ENCODE measurements around the gene ZC3H13.

ZC3H13 gene

GRCh38 chr13:46052319-46053161, at the start of gene ZC3H13:
Gene ZC3H13 (minus strand): TSS chr13:46052746. CDS start chr13:46045507, 7,239 bp downstream.
- Histone ChIP-seq H3K4me1 (ENCODE audit: control insufficient read depth, insufficient read depth, low read length) (peaks cover 3% of the 10 kb centered on the region), H3K27me3 (ENCODE audit: control insufficient read depth, insufficient read depth, low read length) (no peaks in the 10 kb centered on the region), H3K9ac (ENCODE audit: low read length) (peak within 1 kb of the TSS; percentile 92), H3K9me3 (ENCODE audit: control insufficient read depth, low read length) (no peaks in the 10 kb centered on the region), H3K4me3 (ENCODE audit: low read length) (peak within 1 kb of the TSS; percentile 53), H3K36me3 (ENCODE audit: control insufficient read depth, insufficient read depth, low read length) (no peaks in the 10 kb centered on the region)

GRCh38 chr13:46102255-46102605, 49.7 kb upstream of the ZC3H13 start:
- no peak overlapping the region for H3K4me3 ChIP-seq (ENCODE audit: low read length)
- no peak overlapping the region for H3K9ac ChIP-seq (ENCODE audit: low read length)
- H3K36me3 ChIP-seq (ENCODE audit: control insufficient read depth, insufficient read depth, low read length) = no peaks in the 10 kb centered on the region
- H3K27me3 ChIP-seq (ENCODE audit: control insufficient read depth, insufficient read depth, low read length) = no peaks in the 10 kb centered on the region
- no peaks in the 10 kb centered on the region for H3K4me1 ChIP-seq (ENCODE audit: control insufficient read depth, insufficient read depth, low read length)
- no peaks in the 10 kb centered on the region for H3K9me3 ChIP-seq (ENCODE audit: control insufficient read depth, low read length)

- Histone ChIP-seq H3K4me1 (ENCODE audit: control insufficient read depth, insufficient read depth, low read length) (no peaks in the 10 kb centered on the region), H3K4me3 (ENCODE audit: low read length) (no peak overlapping the region), H3K9ac (ENCODE audit: low read length) (no peak overlapping the region), H3K27me3 (ENCODE audit: control insufficient read depth, insufficient read depth, low read length) (no peaks in the 10 kb centered on the region), H3K9me3 (ENCODE audit: control insufficient read depth, low read length) (no peaks in the 10 kb centered on the region), H3K36me3 (ENCODE audit: control insufficient read depth, insufficient read depth, low read length) (no peaks in the 10 kb centered on the region)
Measured at GRCh38 chr13:46101484-46102254, 49.1 kb upstream of the ZC3H13 start.

GRCh38 chr13:46101002-46101401, 48.5 kb upstream of the ZC3H13 start:
- H3K9ac ChIP-seq (ENCODE audit: low read length) = no peak overlapping the region
- H3K36me3 ChIP-seq (ENCODE audit: control insufficient read depth, insufficient read depth, low read length) = no peaks in the 10 kb centered on the region
- H3K9me3 ChIP-seq (ENCODE audit: control insufficient read depth, low read length) = no peaks in the 10 kb centered on the region
- H3K4me3 ChIP-seq (ENCODE audit: low read length) = no peak overlapping the region
- no peaks in the 10 kb centered on the region for H3K27me3 ChIP-seq (ENCODE audit: control insufficient read depth, insufficient read depth, low read length)
- H3K4me1 ChIP-seq (ENCODE audit: control insufficient read depth, insufficient read depth, low read length) = no peaks in the 10 kb centered on the region

GRCh38 chr13:46100191-46100815, 47.8 kb upstream of the ZC3H13 start:
- H3K9me3 ChIP-seq (ENCODE audit: control insufficient read depth, low read length) = no peaks in the 10 kb centered on the region
- no peak overlapping the region for H3K4me3 ChIP-seq (ENCODE audit: low read length)
- no peak overlapping the region for H3K9ac ChIP-seq (ENCODE audit: low read length)
- no peaks in the 10 kb centered on the region for H3K4me1 ChIP-seq (ENCODE audit: control insufficient read depth, insufficient read depth, low read length)
- H3K36me3 ChIP-seq (ENCODE audit: control insufficient read depth, insufficient read depth, low read length) = no peaks in the 10 kb centered on the region
- no peaks in the 10 kb centered on the region for H3K27me3 ChIP-seq (ENCODE audit: control insufficient read depth, insufficient read depth, low read length)

GRCh38 chr13:46097663-46098062, 45.1 kb upstream of the ZC3H13 start:
- Histone ChIP-seq H3K4me3 (ENCODE audit: low read length) (no peak overlapping the region), H3K9ac (ENCODE audit: low read length) (no peak overlapping the region), H3K4me1 (ENCODE audit: control insufficient read depth, insufficient read depth, low read length) (no peaks in the 10 kb centered on the region), H3K27me3 (ENCODE audit: control insufficient read depth, insufficient read depth, low read length) (no peaks in the 10 kb centered on the region), H3K9me3 (ENCODE audit: control insufficient read depth, low read length) (no peaks in the 10 kb centered on the region), H3K36me3 (ENCODE audit: control insufficient read depth, insufficient read depth, low read length) (no peaks in the 10 kb centered on the region)

- no peak overlapping the region for H3K4me3 ChIP-seq (ENCODE audit: low read length)
- H3K9ac ChIP-seq (ENCODE audit: low read length) = no peak overlapping the region
- no peaks in the 10 kb centered on the region for H3K36me3 ChIP-seq (ENCODE audit: control insufficient read depth, insufficient read depth, low read length)
- H3K4me1 ChIP-seq (ENCODE audit: control insufficient read depth, insufficient read depth, low read length) = no peaks in the 10 kb centered on the region
- no peaks in the 10 kb centered on the region for H3K9me3 ChIP-seq (ENCODE audit: control insufficient read depth, low read length)
- H3K27me3 ChIP-seq (ENCODE audit: control insufficient read depth, insufficient read depth, low read length) = no peaks in the 10 kb centered on the region
Measured at GRCh38 chr13:46097015-46097414, 44.5 kb upstream of the ZC3H13 start.

GRCh38 chr13:46094478-46094877, 41.9 kb upstream of the ZC3H13 start:
- H3K4me1 ChIP-seq (ENCODE audit: control insufficient read depth, insufficient read depth, low read length) = no peaks in the 10 kb centered on the region

GRCh38 chr13:46088821-46089562, 36.4 kb upstream of the ZC3H13 start:
- no peaks in the 10 kb centered on the region for H3K36me3 ChIP-seq (ENCODE audit: control insufficient read depth, insufficient read depth, low read length)
- no peak overlapping the region for H3K4me3 ChIP-seq (ENCODE audit: low read length)
- no peaks in the 10 kb centered on the region for H3K9me3 ChIP-seq (ENCODE audit: control insufficient read depth, low read length)
- no peaks in the 10 kb centered on the region for H3K4me1 ChIP-seq (ENCODE audit: control insufficient read depth, insufficient read depth, low read length)
- no peak overlapping the region for H3K9ac ChIP-seq (ENCODE audit: low read length)
- no peaks in the 10 kb centered on the region for H3K27me3 ChIP-seq (ENCODE audit: control insufficient read depth, insufficient read depth, low read length)

More at GRCh38 chr13:46094478-46094877, 41.9 kb upstream of the ZC3H13 start:
- Histone ChIP-seq H3K4me3 (ENCODE audit: low read length) (no peak overlapping the region), H3K9me3 (ENCODE audit: control insufficient read depth, low read length) (no peaks in the 10 kb centered on the region), H3K36me3 (ENCODE audit: control insufficient read depth, insufficient read depth, low read length) (no peaks in the 10 kb centered on the region), H3K27me3 (ENCODE audit: control insufficient read depth, insufficient read depth, low read length) (no peaks in the 10 kb centered on the region), H3K9ac (ENCODE audit: low read length) (no peak overlapping the region)

- Histone ChIP-seq H3K27me3 (ENCODE audit: control insufficient read depth, insufficient read depth, low read length) (no peaks in the 10 kb centered on the region), H3K4me3 (ENCODE audit: low read length) (no peak overlapping the region), H3K36me3 (ENCODE audit: control insufficient read depth, insufficient read depth, low read length) (no peaks in the 10 kb centered on the region), H3K9me3 (ENCODE audit: control insufficient read depth, low read length) (no peaks in the 10 kb centered on the region), H3K4me1 (ENCODE audit: control insufficient read depth, insufficient read depth, low read length) (no peaks in the 10 kb centered on the region), H3K9ac (ENCODE audit: low read length) (no peak overlapping the region)
Measured at GRCh38 chr13:46087481-46087880, 34.9 kb upstream of the ZC3H13 start.

GRCh38 chr13:46086985-46087384, 34.4 kb upstream of the ZC3H13 start:
- no peaks in the 10 kb centered on the region for H3K9me3 ChIP-seq (ENCODE audit: control insufficient read depth, low read length)
- no peaks in the 10 kb centered on the region for H3K4me1 ChIP-seq (ENCODE audit: control insufficient read depth, insufficient read depth, low read length)
- H3K9ac ChIP-seq (ENCODE audit: low read length) = no peak overlapping the region
- no peaks in the 10 kb centered on the region for H3K36me3 ChIP-seq (ENCODE audit: control insufficient read depth, insufficient read depth, low read length)
- H3K4me3 ChIP-seq (ENCODE audit: low read length) = no peak overlapping the region
- H3K27me3 ChIP-seq (ENCODE audit: control insufficient read depth, insufficient read depth, low read length) = no peaks in the 10 kb centered on the region

All from mucosa of stomach (tissue), 1 donor.